GM12891 (cell line): Measurements from ENCODE around the gene EXD3.

Experiments
- PAX5 ChIP-seq: IDR thresholded peaks from 2 replicates; pipeline ENCODE4 v1.6.1; 2011; ENCODE audit warnings: low read length, moderate library complexity, mild to moderate bottlenecking; ENCODE audit not compliant: insufficient read depth, severe bottlenecking
- POLR2A ChIP-seq: IDR thresholded peaks from 2 replicates; pipeline ENCODE4 v1.6.1; 2011; ENCODE audit warnings: low read depth, low read length, control low read depth
- POLR2AphosphoS5 ChIP-seq: IDR thresholded peaks from 2 replicates; pipeline ENCODE4 v1.6.1; 2011; ENCODE audit warnings: low read depth, low read length, control low read depth
- POU2F2 ChIP-seq: IDR thresholded peaks from 2 replicates; pipeline ENCODE4 v1.6.1; 2011; ENCODE audit warnings: low read depth, mild to moderate bottlenecking, control low read depth, low read length, moderate library complexity
- SPI1 ChIP-seq: IDR thresholded peaks from 2 replicates; pipeline ENCODE4 v1.6.1; 2011; ENCODE audit warnings: low read depth, low read length, control low read depth
- TAF1 ChIP-seq: IDR thresholded peaks from 2 replicates; pipeline ENCODE4 v1.6.1; 2011; ENCODE audit warnings: low read depth, low read length, control low read depth

DNA sequence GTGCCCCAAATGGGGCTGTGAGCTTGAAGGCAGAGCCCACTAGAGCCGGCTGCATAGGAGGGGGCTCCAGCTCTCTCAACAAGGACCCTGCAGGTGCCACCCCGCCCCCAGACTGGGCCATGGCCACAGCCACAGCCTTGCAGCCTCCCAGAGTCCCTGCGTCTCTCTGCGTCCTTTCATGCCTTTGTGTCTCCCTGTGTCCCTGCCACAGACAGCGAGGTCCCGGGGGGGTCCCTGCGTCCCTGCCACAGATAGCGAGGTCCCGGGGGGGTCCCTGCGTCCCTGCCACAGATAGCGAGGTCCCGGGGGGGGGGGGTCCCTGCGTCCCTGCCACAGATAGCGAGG lies 6.6 kb upstream of the EXD3 start:
- TF ChIP-seq PAX5 (no peak), POLR2A (no peak), POLR2AphosphoS5 (no peak), SPI1 (no peak), TAF1 (no peak), POU2F2 (no peak)
